ENCODE measurements around the gene CDK5RAP2.
A peak's percentile ranks its signal among the peaks of the same experiment; 100 is the strongest.

Gene CDK5RAP2

DNA sequence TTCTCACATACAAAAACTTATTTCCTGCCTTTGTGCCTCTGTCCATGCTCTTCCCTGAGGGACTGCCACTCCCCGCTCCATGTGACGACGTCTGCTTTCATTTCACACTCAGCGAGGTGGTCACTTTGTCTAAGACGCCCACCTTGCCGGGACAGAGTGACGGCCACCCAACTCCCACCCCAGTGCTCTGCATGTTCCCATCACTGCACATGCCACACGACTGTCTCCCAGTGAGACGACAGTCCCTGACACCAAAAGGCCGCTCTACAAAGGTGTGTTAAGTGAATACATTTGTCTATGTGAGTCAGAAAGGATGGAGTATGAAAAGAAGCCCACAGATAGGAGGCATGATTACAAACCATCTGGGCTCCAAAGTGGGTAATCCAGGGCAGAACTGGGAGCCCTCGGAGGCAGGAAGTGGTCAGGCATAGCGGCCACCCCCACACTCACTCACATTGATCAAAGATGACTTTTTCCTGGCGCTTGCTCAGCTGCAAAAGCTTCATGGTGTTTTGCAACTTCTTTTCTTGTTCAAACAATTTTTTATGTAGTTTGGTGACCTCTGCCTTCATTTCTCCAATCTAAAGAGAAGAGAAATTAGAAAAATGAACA lies 185.8 kb downstream of the CDK5RAP2 start:
- peak; percentile 18 for DNase-seq

DNA sequence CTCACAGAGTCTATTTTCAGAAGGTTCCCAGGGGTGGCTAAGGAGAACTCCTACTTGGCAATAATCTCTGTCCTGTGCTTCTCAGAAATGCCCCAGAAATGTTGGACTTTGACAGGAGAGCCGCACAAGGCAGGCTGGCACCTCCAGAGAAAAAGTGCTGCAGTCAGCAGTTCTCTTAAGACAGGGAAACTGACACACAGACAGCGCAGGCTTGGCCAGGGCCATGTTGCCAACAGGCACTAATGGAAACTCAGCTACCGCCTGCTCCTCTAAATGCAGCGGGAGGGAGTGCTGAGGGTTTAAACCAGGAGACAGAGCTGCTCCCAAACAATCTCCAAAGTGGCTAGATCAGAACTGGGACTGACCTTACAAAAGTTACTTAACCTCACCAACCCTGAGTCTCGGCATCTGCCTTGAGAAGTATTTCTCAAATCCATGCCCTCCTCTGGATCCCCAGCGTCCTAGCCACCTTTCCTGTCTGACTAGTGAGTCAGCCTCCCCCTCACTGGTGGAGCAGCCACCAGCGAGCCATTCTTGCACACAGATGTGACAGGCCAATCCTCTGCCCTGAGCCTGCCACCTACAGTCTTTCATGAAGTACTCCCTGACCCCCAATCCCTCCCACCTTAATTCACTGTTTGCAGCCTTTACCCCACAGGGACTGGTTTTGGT lies 186.4 kb downstream of the CDK5RAP2 start:
- DNase-seq, result no peak

DNA sequence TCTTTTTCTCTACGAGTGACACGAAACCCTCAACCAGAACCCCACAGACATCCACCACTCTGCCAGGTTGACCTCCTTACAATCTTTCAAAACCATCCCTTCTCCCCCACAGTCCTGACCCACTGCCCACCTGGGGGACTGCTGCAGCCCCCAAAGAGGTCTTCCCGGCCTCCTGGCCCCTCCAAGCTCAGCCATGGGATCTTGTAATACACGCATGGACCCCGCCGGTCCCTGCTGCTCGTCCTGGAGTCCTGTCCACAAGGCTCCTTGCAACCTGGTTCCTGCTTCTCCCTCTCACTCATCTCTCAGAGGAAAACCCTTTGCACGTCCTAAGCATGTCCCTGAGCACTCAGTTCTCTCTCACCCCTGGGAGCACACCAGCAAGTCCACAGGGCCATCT lies 187.3 kb downstream of the CDK5RAP2 start:
- no peak for DNase-seq

- no peak for DNase-seq
Measured at GRCh38 chr9:120392245-120392644, 187.7 kb downstream of the CDK5RAP2 start.

GRCh38 chr9:120391691-120392090 lies 188.3 kb downstream of the CDK5RAP2 start:
- DNase-seq, result no peak

- no peak for DNase-seq
Measured at GRCh38 chr9:120390637-120391190, 189.3 kb downstream of the CDK5RAP2 start.

GRCh38 chr9:120389867-120390266 lies 190.1 kb downstream of the CDK5RAP2 start:
- DNase-seq, result no peak

GRCh38 chr9:120389300-120389699 lies 190.7 kb downstream of the CDK5RAP2 start:
- DNase-seq, result no peak

- no peak for DNase-seq
Measured at GRCh38 chr9:120388003-120388855, 191.7 kb downstream of the CDK5RAP2 start.

GRCh38 chr9:120387257-120388002 lies 192.5 kb downstream of the CDK5RAP2 start:
- no peak for DNase-seq

GRCh38 chr9:120386390-120387131 lies 193.4 kb downstream of the CDK5RAP2 start:
- DNase-seq, result no peak

GRCh38 chr9:120385606-120386389 lies 194.2 kb downstream of the CDK5RAP2 start:
- DNase-seq, result no peak

DNA sequence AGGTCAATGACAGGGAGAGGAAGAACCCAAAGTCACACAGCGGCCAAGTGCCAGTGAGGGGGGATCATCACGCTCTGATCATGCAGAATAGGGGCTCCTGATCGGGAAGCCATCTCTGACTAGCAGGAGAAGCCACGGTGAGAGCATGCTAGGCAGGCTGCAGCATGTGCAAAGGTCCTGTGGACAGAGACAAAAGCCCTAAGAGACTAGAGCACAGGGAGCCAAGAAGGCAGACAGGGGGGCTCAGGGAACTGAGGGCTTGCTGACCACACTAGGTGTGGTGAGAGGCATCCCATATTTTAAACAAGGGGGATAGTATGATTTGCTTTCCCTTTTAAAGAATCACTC lies 195.1 kb downstream of the CDK5RAP2 start:
- DNase-seq, result no peak

DNA sequence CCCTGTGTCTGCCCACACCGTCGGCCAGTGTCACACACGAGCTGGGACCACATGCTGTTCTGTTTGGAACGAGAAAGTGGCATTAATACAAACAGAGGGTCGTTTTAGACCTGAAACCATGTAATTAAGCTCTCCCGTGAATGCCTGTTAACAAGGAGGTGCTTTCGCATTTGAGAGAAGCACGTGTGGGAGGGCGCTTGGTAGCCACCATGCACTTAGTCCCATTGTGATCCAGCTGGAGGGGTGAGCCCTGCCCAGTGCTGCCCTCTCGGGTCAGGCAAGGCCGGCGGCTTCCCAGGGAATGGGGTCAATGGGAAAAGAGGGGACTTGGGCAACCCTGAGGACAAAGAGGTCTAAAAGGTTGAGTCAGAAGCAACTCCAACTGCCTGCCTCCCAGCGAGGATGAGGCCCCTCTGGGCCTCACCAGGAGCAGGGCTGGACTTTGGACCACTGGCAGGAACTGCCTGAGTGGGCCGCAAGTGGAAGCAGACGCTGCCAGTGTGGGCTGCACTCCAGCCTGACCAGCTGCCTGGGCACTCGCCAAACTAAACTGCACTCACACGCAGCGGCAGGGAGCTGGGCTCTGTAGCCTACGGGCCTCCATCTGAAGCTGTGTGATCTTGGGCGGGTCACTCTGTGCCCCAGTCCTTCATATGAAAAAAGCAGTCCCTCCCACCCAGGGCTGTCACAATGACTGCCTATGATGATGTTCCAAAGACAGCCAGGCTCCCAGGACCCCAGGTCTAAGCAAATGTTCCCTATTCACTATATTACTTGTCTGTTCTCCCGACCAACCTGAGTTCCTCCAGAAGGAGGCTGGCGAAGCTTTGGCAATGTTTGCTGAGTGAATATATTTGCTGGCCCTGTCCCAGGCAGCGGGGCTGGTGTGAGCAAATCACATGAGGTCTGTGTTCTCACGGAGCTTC lies 195.7 kb downstream of the CDK5RAP2 start:
- no peak for DNase-seq

DNA sequence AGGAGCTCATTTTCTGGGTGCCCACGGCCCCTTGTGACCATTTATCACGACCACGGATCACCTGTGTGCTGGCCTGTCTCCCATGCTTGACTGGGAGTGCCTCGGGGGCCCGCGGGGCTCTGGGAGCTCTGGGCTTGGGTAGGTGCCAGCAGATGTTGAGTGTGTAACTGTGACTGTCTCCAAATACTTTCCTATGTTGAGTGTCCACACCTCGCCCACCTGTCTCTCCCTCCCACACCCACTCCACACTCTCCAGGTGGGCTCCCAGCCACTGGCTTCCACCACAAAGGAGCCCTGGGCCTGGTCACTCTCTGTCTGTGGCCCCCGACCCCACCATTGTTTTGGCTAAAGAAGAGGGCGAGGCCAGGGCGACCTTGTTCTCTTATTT lies 196.4 kb downstream of the CDK5RAP2 start:
- DNase-seq, result no peak

GRCh38 chr9:120382453-120382852 lies 197.5 kb downstream of the CDK5RAP2 start:
- no peak for DNase-seq

GRCh38 chr9:120381839-120382238 lies 198.1 kb downstream of the CDK5RAP2 start:
- no peak for DNase-seq

DNA sequence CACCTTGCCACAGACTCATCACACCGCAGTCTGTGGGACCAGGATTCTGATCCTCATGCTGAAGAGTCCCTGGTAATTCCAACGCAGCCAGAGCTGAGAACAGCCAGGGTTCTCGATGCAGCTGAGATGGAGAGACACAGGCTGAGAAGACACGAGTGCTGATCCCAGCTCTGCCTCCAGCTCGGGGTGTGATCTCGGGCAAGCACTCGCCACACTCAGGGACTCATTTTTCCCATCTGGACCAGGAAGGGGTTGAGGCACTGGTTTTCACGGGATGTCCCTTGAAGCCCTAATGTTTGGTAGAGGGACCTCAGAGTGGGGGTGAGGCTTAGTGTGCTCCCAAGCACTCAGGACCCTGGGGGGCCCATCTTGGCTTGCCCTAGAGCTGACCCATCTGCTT lies 200.4 kb downstream of the CDK5RAP2 start:
- no peak for DNase-seq

DNA sequence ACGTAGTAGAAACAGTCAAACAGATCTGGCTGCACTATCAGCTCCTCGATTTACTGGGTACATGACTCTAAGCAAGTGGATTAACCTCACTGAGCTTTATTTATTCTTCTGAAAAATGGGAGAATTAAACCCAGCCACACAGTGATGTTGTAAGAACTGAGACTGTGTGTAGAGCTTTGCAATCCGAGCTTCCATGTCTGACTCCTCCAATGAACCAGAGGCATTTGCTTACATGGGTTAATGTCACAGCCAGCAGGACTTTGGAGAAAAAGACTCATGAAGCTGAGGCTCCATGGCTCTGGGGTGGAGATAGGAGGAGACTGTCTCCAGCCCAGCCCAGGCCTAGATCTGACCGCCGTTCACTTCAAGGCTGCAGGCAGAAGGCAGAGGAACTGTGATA lies 201.3 kb downstream of the CDK5RAP2 start:
- DNase-seq, result no peak
